GM23338 (cell line): ENCODE data around the gene RHEX. TPM values are rescaled to one million over a fixed set of nuclear protein-coding genes. Genes with fewer than 3 reads are reported as not detected.

Source experiments
- ATAC-seq: fragments of 200-7000 bp; cut with Tn5 transposase; 3 replicates; pipeline ENCODE4 v1.9.1; 2020
- DNase-seq: peaks from one replicate; pipeline ENCODE4 v3.0.0-alpha.2; 2015; ENCODE audit warnings: low spot score
- H2AFZ ChIP-seq: fragments of 200-600 bp; sonication (generic); 2 replicates; pipeline ENCODE4 v1.8.0; 2016; ENCODE audit warnings: antibody characterized with exemption, mild to moderate bottlenecking, moderate library complexity
- H3F3A ChIP-seq: fragments of 200-600 bp; sonication (generic); replicated peaks from 2 replicates; pipeline ENCODE4 v1.8.0; 2017; ENCODE audit warnings: antibody characterized with exemption, mixed run types, low read depth
- H3K27ac ChIP-seq: fragments of 200-600 bp; sonication (generic); 2 replicates; pipeline ENCODE4 v1.6.1; 2016; ENCODE audit warnings: low read depth
- H3K27me3 ChIP-seq: fragments of 200-600 bp; sonication (generic); 2 replicates; pipeline ENCODE4 v1.8.0; 2016; ENCODE audit warnings: mild to moderate bottlenecking, mixed run types, moderate library complexity; ENCODE audit not compliant: insufficient read depth
- H3K36me3 ChIP-seq: fragments of 200-600 bp; sonication (generic); 2 replicates; pipeline ENCODE4 v1.8.0; 2016; ENCODE audit warnings: mild to moderate bottlenecking; ENCODE audit not compliant: insufficient read depth
- H3K4me1 ChIP-seq: fragments of 200-600 bp; sonication (generic); 2 replicates; pipeline ENCODE4 v1.8.0; 2016; ENCODE audit warnings: mild to moderate bottlenecking, moderate library complexity; ENCODE audit not compliant: insufficient read depth
- H3K4me2 ChIP-seq: fragments of 200-600 bp; sonication (generic); 2 replicates; pipeline ENCODE4 v1.7.1; 2017; ENCODE audit warnings: mixed run types
- H3K4me3 ChIP-seq: fragments of 200-600 bp; sonication (generic); 2 replicates; pipeline ENCODE4 v1.6.1; 2016; ENCODE audit warnings: mixed run types
- H3K79me2 ChIP-seq: fragments of 200-600 bp; sonication (generic); replicated peaks from 2 replicates; pipeline ENCODE4 v1.8.0; 2017; ENCODE audit warnings: mild to moderate bottlenecking; ENCODE audit not compliant: insufficient read depth
- H3K9me2 ChIP-seq: fragments of 200-600 bp; sonication (generic); 2 replicates; pipeline ENCODE4 v1.8.0; 2017; ENCODE audit not compliant: insufficient read depth
- H4K20me1 ChIP-seq: fragments of 200-600 bp; sonication (generic); replicated peaks from 2 replicates; pipeline ENCODE4 v1.8.0; 2017; ENCODE audit warnings: mild to moderate bottlenecking; ENCODE audit not compliant: insufficient read depth
- H3K27ac Mint-ChIP-seq: 2 replicates; pipeline ENCODE4 v1.8.0; 2020; ENCODE audit warnings: inconsistent platforms, mild to moderate bottlenecking, moderate library complexity, mixed read lengths
- H3K27me3 Mint-ChIP-seq: 3 replicates; pipeline ENCODE4 v1.8.0; 2022; ENCODE audit warnings: low read depth, mild to moderate bottlenecking, moderate library complexity, mixed read lengths, inconsistent platforms; ENCODE audit not compliant: insufficient read depth, poor library complexity
- H3K36me3 Mint-ChIP-seq: 3 replicates; pipeline ENCODE4 v1.8.0; 2021; ENCODE audit warnings: low read depth, mild to moderate bottlenecking, inconsistent platforms, moderate library complexity, mixed read lengths
- H3K4me1 Mint-ChIP-seq: 3 replicates; pipeline ENCODE4 v1.8.0; 2020; ENCODE audit warnings: mild to moderate bottlenecking, inconsistent platforms, mixed read lengths
- H3K4me3 Mint-ChIP-seq: 3 replicates; pipeline ENCODE4 v1.8.0; 2021; ENCODE audit warnings: moderate library complexity, mild to moderate bottlenecking, inconsistent platforms, mixed read lengths
- H3K9me3 Mint-ChIP-seq: 3 replicates; pipeline ENCODE4 v1.8.0; 2020; ENCODE audit warnings: moderate library complexity, mild to moderate bottlenecking, inconsistent platforms, mixed read lengths
- CREB1 ChIP-seq: fragments of 250-450 bp; sonication (Bioruptor Pico); IDR thresholded peaks from 2 replicates; pipeline ENCODE4 v1.5.0; 2020; ENCODE audit warnings: low read depth, mild to moderate bottlenecking, moderate library complexity
- EZH2 ChIP-seq: fragments of 200-600 bp; sonication (generic); IDR thresholded peaks from one replicate; pipeline ENCODE4 v1.8.0; 2017; ENCODE audit warnings: antibody characterized with exemption, mild to moderate bottlenecking, low read depth; ENCODE audit not compliant: unreplicated experiment
- EZH2phosphoT487 ChIP-seq: fragments of 200-600 bp; sonication (generic); IDR thresholded peaks from one replicate; pipeline ENCODE4 v1.8.1; 2018; ENCODE audit warnings: antibody characterized with exemption; ENCODE audit not compliant: unreplicated experiment
- JUNB ChIP-seq: IDR thresholded peaks from one replicate; pipeline ENCODE4 v1.6.1; 2016; ENCODE audit warnings: antibody characterized with exemption; ENCODE audit not compliant: unreplicated experiment
- NANOG ChIP-seq: IDR thresholded peaks from 2 replicates; pipeline ENCODE4 v1.6.1; 2016; ENCODE audit warnings: antibody characterized with exemption, borderline replicate concordance
- POLR2AphosphoS5 ChIP-seq: IDR thresholded peaks from 2 replicates; pipeline ENCODE4 v1.6.1; 2016; ENCODE audit warnings: antibody characterized with exemption, low read depth
- STAT1 ChIP-seq: IDR thresholded peaks from one replicate; pipeline ENCODE4 v1.6.1; 2016; ENCODE audit warnings: antibody characterized with exemption; ENCODE audit not compliant: unreplicated experiment
- ZNF114 ChIP-seq: fragments of 250-450 bp; sonication (Bioruptor Pico); IDR thresholded peaks from 2 replicates; pipeline ENCODE4 v1.5.0; 2020; ENCODE audit warnings: mild to moderate bottlenecking, moderate library complexity
- ZNF331 ChIP-seq: fragments of 250-450 bp; sonication (Bioruptor Pico); IDR thresholded peaks from 2 replicates; pipeline ENCODE4 v1.5.0; 2020; ENCODE audit warnings: low read depth, mild to moderate bottlenecking, moderate library complexity
- polyA plus RNA-seq: library from polyadenylated mRNA; unstranded; fragments of >200 nt; fragmentation: Nextera tagmentation; extraction: Ambion mirVana; gene quantifications from 2 replicates; pipeline ENCODE4 v1.2.1, GENCODE V29; 2016
- total RNA-seq: library from RNA; depleted of rRNA; stranded (reverse); fragments of >200 nt; shearing (Covaris generic); gene quantifications from 2 replicates; pipeline ENCODE4 v1.2.3, GENCODE V29; 2014
- TF ChIP-seq, protein P1 (sequence below): fragments of 250-450 bp; sonication (Bioruptor Pico); IDR thresholded peaks from 2 replicates; pipeline ENCODE4 v1.5.0; 2020; ENCODE audit warnings: mild to moderate bottlenecking, moderate library complexity
- TF ChIP-seq, protein P2 (sequence below): IDR thresholded peaks from 2 replicates; pipeline ENCODE4 v1.6.1; 2016; ENCODE audit warnings: antibody characterized with exemption
- TF ChIP-seq, protein P3 (sequence below), 2 experiments: fragments of 200-600 bp in 1 of 2; sonication (generic) in 1 of 2; conservative IDR thresholded peaks; 2 replicates each; pipeline versions ENCODE4 v1.5.1 to v1.6.1; 2016 to 2017; ENCODE audit warnings: antibody characterized with exemption in 2 of 2, low read depth in 2 of 2, mild to moderate bottlenecking in 2 of 2, moderate library complexity in 1 of 2
- TF ChIP-seq, protein P4 (sequence below): IDR thresholded peaks from one replicate; pipeline ENCODE4 v1.6.1; 2018; ENCODE audit warnings: antibody characterized with exemption; ENCODE audit not compliant: unreplicated experiment

Gene RHEX
- total and polyA plus RNA-seq, 2 experiments from 2014 or later = not detected

DNA sequence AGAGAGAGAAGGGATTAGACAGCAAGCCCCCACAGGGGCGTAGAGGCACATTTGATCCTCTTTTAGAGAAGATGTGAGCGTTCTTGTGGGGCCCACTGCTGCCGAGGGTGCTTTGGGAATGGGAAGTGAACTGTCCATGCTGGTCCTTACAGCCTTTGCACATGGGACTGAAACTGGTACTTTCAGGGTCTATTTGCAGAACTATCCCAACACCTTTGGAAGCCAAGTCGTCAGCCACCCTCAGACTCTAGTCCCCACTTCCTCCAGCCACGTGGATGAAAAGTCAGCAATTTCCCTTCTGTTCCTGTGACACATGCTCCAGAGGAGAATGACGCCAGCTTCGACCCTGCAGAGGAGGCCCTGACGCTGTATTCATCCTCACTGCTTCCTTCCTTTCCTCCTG, 47.2 kb upstream of the RHEX start:
- Mint-ChIP-seq H3K4me3 (no peak overlapping the region), H3K9me3 (no peaks in the 10 kb centered on the region), H3K27ac (no peak overlapping the region), H3K4me1 (peaks cover 4% of the 10 kb centered on the region; the same call in 1 of the 3 replicates), H3K27me3 (peaks cover 16% of the 10 kb centered on the region), H3K36me3 (no peaks in the 10 kb centered on the region)
- no peak for DNase-seq
- no peak overlapping the region; the same call in 1 of the 2 replicates for H2AFZ ChIP-seq
- no peak overlapping the region for H3K4me3 ChIP-seq
- H3K36me3 ChIP-seq = no peaks in the 10 kb centered on the region
- H3K4me2 ChIP-seq = no peak overlapping the region
- no peaks in the 10 kb centered on the region; the same call in 1 of the 2 replicates for H3K9me2 ChIP-seq
- no peak for ATAC-seq
- no peaks in the 10 kb centered on the region for H3F3A ChIP-seq
- H3K27ac ChIP-seq = no peak overlapping the region
- H4K20me1 ChIP-seq = no peaks in the 10 kb centered on the region
- no peak for TF ChIP-seq EZH2phosphoT487
- no peak for TF ChIP-seq ZNF331 (CRISPR knock-in tag)
- TF ChIP-seq, protein P1, sequence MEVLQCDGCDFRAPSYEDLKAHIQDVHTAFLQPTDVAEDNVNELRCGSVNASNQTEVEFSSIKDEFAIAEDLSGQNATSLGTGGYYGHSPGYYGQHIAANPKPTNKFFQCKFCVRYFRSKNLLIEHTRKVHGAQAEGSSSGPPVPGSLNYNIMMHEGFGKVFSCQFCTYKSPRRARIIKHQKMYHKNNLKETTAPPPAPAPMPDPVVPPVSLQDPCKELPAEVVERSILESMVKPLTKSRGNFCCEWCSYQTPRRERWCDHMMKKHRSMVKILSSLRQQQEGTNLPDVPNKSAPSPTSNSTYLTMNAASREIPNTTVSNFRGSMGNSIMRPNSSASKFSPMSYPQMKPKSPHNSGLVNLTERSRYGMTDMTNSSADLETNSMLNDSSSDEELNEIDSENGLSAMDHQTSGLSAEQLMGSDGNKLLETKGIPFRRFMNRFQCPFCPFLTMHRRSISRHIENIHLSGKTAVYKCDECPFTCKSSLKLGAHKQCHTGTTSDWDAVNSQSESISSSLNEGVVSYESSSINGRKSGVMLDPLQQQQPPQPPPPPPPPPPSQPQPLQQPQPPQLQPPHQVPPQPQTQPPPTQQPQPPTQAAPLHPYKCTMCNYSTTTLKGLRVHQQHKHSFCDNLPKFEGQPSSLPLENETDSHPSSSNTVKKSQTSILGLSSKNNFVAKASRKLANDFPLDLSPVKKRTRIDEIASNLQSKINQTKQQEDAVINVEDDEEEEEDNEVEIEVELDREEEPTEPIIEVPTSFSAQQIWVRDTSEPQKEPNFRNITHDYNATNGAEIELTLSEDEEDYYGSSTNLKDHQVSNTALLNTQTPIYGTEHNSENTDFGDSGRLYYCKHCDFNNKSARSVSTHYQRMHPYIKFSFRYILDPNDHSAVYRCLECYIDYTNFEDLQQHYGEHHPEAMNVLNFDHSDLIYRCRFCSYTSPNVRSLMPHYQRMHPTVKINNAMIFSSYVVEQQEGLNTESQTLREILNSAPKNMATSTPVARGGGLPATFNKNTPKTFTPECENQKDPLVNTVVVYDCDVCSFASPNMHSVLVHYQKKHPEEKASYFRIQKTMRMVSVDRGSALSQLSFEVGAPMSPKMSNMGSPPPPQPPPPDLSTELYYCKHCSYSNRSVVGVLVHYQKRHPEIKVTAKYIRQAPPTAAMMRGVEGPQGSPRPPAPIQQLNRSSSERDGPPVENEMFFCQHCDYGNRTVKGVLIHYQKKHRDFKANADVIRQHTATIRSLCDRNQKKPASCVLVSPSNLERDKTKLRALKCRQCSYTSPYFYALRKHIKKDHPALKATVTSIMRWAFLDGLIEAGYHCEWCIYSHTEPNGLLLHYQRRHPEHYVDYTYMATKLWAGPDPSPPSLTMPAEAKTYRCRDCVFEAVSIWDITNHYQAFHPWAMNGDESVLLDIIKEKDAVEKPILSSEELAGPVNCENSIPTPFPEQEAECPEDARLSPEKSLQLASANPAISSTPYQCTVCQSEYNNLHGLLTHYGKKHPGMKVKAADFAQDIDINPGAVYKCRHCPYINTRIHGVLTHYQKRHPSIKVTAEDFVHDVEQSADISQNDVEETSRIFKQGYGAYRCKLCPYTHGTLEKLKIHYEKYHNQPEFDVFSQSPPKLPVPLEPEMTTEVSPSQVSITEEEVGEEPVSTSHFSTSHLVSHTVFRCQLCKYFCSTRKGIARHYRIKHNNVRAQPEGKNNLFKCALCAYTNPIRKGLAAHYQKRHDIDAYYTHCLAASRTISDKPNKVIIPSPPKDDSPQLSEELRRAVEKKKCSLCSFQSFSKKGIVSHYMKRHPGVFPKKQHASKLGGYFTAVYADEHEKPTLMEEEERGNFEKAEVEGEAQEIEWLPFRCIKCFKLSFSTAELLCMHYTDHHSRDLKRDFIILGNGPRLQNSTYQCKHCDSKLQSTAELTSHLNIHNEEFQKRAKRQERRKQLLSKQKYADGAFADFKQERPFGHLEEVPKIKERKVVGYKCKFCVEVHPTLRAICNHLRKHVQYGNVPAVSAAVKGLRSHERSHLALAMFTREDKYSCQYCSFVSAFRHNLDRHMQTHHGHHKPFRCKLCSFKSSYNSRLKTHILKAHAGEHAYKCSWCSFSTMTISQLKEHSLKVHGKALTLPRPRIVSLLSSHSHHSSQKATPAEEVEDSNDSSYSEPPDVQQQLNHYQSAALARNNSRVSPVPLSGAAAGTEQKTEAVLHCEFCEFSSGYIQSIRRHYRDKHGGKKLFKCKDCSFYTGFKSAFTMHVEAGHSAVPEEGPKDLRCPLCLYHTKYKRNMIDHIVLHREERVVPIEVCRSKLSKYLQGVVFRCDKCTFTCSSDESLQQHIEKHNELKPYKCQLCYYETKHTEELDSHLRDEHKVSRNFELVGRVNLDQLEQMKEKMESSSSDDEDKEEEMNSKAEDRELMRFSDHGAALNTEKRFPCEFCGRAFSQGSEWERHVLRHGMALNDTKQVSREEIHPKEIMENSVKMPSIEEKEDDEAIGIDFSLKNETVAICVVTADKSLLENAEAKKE (CRISPR knock-in tag) = no peak
- no peak for TF ChIP-seq ZNF114
- no peak for TF ChIP-seq JUNB
- TF ChIP-seq CREB1 (CRISPR knock-in tag) = no peak
- no peak for TF ChIP-seq NANOG
- TF ChIP-seq, protein P2, sequence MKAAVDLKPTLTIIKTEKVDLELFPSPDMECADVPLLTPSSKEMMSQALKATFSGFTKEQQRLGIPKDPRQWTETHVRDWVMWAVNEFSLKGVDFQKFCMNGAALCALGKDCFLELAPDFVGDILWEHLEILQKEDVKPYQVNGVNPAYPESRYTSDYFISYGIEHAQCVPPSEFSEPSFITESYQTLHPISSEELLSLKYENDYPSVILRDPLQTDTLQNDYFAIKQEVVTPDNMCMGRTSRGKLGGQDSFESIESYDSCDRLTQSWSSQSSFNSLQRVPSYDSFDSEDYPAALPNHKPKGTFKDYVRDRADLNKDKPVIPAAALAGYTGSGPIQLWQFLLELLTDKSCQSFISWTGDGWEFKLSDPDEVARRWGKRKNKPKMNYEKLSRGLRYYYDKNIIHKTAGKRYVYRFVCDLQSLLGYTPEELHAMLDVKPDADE = no peak
- TF ChIP-seq STAT1 = no peak
- no peak for TF ChIP-seq EZH2
- no peak for TF ChIP-seq POLR2AphosphoS5
- TF ChIP-seq, protein P3, sequence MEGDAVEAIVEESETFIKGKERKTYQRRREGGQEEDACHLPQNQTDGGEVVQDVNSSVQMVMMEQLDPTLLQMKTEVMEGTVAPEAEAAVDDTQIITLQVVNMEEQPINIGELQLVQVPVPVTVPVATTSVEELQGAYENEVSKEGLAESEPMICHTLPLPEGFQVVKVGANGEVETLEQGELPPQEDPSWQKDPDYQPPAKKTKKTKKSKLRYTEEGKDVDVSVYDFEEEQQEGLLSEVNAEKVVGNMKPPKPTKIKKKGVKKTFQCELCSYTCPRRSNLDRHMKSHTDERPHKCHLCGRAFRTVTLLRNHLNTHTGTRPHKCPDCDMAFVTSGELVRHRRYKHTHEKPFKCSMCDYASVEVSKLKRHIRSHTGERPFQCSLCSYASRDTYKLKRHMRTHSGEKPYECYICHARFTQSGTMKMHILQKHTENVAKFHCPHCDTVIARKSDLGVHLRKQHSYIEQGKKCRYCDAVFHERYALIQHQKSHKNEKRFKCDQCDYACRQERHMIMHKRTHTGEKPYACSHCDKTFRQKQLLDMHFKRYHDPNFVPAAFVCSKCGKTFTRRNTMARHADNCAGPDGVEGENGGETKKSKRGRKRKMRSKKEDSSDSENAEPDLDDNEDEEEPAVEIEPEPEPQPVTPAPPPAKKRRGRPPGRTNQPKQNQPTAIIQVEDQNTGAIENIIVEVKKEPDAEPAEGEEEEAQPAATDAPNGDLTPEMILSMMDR (conservative IDR thresholded peaks at IDR 0.05; ENCODE audit: low read depth in 2 of 2) = no peak
- TF ChIP-seq, protein P4, sequence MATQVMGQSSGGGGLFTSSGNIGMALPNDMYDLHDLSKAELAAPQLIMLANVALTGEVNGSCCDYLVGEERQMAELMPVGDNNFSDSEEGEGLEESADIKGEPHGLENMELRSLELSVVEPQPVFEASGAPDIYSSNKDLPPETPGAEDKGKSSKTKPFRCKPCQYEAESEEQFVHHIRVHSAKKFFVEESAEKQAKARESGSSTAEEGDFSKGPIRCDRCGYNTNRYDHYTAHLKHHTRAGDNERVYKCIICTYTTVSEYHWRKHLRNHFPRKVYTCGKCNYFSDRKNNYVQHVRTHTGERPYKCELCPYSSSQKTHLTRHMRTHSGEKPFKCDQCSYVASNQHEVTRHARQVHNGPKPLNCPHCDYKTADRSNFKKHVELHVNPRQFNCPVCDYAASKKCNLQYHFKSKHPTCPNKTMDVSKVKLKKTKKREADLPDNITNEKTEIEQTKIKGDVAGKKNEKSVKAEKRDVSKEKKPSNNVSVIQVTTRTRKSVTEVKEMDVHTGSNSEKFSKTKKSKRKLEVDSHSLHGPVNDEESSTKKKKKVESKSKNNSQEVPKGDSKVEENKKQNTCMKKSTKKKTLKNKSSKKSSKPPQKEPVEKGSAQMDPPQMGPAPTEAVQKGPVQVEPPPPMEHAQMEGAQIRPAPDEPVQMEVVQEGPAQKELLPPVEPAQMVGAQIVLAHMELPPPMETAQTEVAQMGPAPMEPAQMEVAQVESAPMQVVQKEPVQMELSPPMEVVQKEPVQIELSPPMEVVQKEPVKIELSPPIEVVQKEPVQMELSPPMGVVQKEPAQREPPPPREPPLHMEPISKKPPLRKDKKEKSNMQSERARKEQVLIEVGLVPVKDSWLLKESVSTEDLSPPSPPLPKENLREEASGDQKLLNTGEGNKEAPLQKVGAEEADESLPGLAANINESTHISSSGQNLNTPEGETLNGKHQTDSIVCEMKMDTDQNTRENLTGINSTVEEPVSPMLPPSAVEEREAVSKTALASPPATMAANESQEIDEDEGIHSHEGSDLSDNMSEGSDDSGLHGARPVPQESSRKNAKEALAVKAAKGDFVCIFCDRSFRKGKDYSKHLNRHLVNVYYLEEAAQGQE = no peak
- no peaks in the 10 kb centered on the region for H3K4me1 ChIP-seq
- no peaks in the 10 kb centered on the region for H3K79me2 ChIP-seq
- H3K27me3 ChIP-seq = no peaks in the 10 kb centered on the region
